ENCODE results near the gene RAB3B. TPM values are rescaled to one million over a fixed set of nuclear protein-coding genes. Genes with fewer than 3 reads are reported as not detected.
A peak's percentile ranks its signal among the peaks of the same experiment; 100 is the strongest.

The RAB3B gene
- total RNA-seq, 4 donors from 2014 or later: 1.8 to 4.5 (median 3.4) TPM

GRCh38 chr1:51957618-51958017, 32.9 kb downstream of the RAB3B start:
- in situ Hi-C loops (cut with MboI; ENCODE audit: low pct_ligation_motif_present in 1 of 4, low pct_unique_long_range_greater_than_20kb in 1 of 4, low sequenced_read_pairs in 3 of 4): no loop called here
- peaks cover 8% of the 10 kb centered on the region for H3K27me3 ChIP-seq
- peak overlapping the region in 1 of 4 donors; percentile 41 for H3K27ac ChIP-seq
- TF ChIP-seq EP300 (IDR thresholded peaks at IDR 0.05; ENCODE audit: low read depth): no peak
- TF ChIP-seq POLR2AphosphoS5 (IDR thresholded peaks at IDR 0.05): no peak
- no peak for TF ChIP-seq POLR2A (IDR thresholded peaks at IDR 0.05)
- TF ChIP-seq CTCF (IDR thresholded peaks at IDR 0.05): no peak
- no peak for DNase-seq
- peaks cover 0 to 7% (median 2%) of the 10 kb centered on the region in 4 donors for H3K4me1 ChIP-seq
- intact Hi-C loops (cut with DNase I; ENCODE audit: low total_unique reads): no loop called here
- H3K36me3 ChIP-seq: no peaks in the 10 kb centered on the region
- no peak overlapping the region for H3K4me3 ChIP-seq
- no peaks in the 10 kb centered on the region for H3K9me3 ChIP-seq
- WGBS, 2 donors (ENCODE audit: low coverage in 1 of 2): 39 to 56% methylated on average over 5 to 7 of the region's 7 CpGs

- Histone ChIP-seq H3K4me3 (no peak overlapping the region), H3K9me3 (no peaks in the 10 kb centered on the region), H3K4me1 (peaks cover 0 to 7% (median 2%) of the 10 kb centered on the region in 4 donors), H3K27ac (peak overlapping the region in 2 of 4 donors; percentile 21 to 41), H3K36me3 (no peaks in the 10 kb centered on the region), H3K27me3 (peaks cover 8% of the 10 kb centered on the region)
- intact Hi-C loops (cut with DNase I; ENCODE audit: low total_unique reads) (no loop called here), in situ Hi-C loops (cut with MboI; ENCODE audit: low pct_ligation_motif_present in 1 of 4, low pct_unique_long_range_greater_than_20kb in 1 of 4, low sequenced_read_pairs in 3 of 4) (no loop called here)
- 33% methylated on average over 8 of the region's 8 CpGs for WGBS, 2 donors (ENCODE audit: low coverage in 1 of 2)
- no peak for DNase-seq
- no peak for TF ChIP-seq POLR2AphosphoS5 (IDR thresholded peaks at IDR 0.05)
- no peak for TF ChIP-seq POLR2A (IDR thresholded peaks at IDR 0.05)
- no peak for TF ChIP-seq CTCF (IDR thresholded peaks at IDR 0.05)
- TF ChIP-seq EP300 (IDR thresholded peaks at IDR 0.05; ENCODE audit: low read depth): no peak
Measured at GRCh38 chr1:51956528-51957509, 33.7 kb downstream of the RAB3B start.

GRCh38 chr1:51955797-51956527, 34.5 kb downstream of the RAB3B start:
- in situ Hi-C loops (cut with MboI; ENCODE audit: low pct_ligation_motif_present in 1 of 4, low pct_unique_long_range_greater_than_20kb in 1 of 4, low sequenced_read_pairs in 3 of 4): no loop called here
- no peak overlapping the region for H3K4me3 ChIP-seq
- WGBS, 2 donors (ENCODE audit: low coverage in 1 of 2): 58% methylated on average over 2 to 4 of the region's 4 CpGs
- peak overlapping the region in 1 of 4 donors; percentile 21 for H3K27ac ChIP-seq
- H3K36me3 ChIP-seq: no peaks in the 10 kb centered on the region
- peaks cover 8% of the 10 kb centered on the region for H3K27me3 ChIP-seq
- TF ChIP-seq POLR2AphosphoS5 (IDR thresholded peaks at IDR 0.05): no peak
- no peak for TF ChIP-seq EP300 (IDR thresholded peaks at IDR 0.05; ENCODE audit: low read depth)
- no peak for TF ChIP-seq CTCF (IDR thresholded peaks at IDR 0.05)
- no peak for TF ChIP-seq POLR2A (IDR thresholded peaks at IDR 0.05)
- peaks cover 0 to 7% (median 2%) of the 10 kb centered on the region in 4 donors for H3K4me1 ChIP-seq
- no peak for DNase-seq
- H3K9me3 ChIP-seq: no peaks in the 10 kb centered on the region
- intact Hi-C loops (cut with DNase I; ENCODE audit: low total_unique reads): no loop called here

GRCh38 chr1:51954783-51955182, 35.7 kb downstream of the RAB3B start:
- H3K27me3 ChIP-seq: peaks cover under 1% of the 10 kb centered on the region
- no peak for DNase-seq
- H3K27ac ChIP-seq: no peak overlapping the region
- H3K4me3 ChIP-seq: no peak overlapping the region
- intact Hi-C loops (cut with DNase I; ENCODE audit: low total_unique reads) (no loop called here), in situ Hi-C loops (cut with MboI; ENCODE audit: low pct_ligation_motif_present in 1 of 4, low pct_unique_long_range_greater_than_20kb in 1 of 4, low sequenced_read_pairs in 3 of 4) (no loop called here)
- H3K36me3 ChIP-seq: no peaks in the 10 kb centered on the region
- peaks cover 0 to 7% (median 2%) of the 10 kb centered on the region in 4 donors for H3K4me1 ChIP-seq
- 90% methylated on average over 3 to 7 of the region's 7 CpGs for WGBS, 2 donors (ENCODE audit: low coverage in 1 of 2)
- TF ChIP-seq CTCF (IDR thresholded peaks at IDR 0.05) (no peak), POLR2A (IDR thresholded peaks at IDR 0.05) (no peak), EP300 (IDR thresholded peaks at IDR 0.05; ENCODE audit: low read depth) (no peak), POLR2AphosphoS5 (IDR thresholded peaks at IDR 0.05) (no peak)
- no peaks in the 10 kb centered on the region for H3K9me3 ChIP-seq

Measured in transverse colon (tissue), 4 donors.